ACC112 (cell line): ENCODE measurements around the gene MAPK13.

ENCODE experiments used
- H2AFZ ChIP-seq: fragments of 200-600 bp; sonication (generic); one replicate; pipeline ENCODE4 v1.6.0; 2017; ENCODE audit warnings: antibody characterized with exemption, low read length; ENCODE audit not compliant: unreplicated experiment
- H3K27ac ChIP-seq: fragments of 200-600 bp; sonication (generic); 2 replicates; pipeline ENCODE4 v1.5.1; 2014; ENCODE audit warnings: low read depth, mild to moderate bottlenecking, antibody characterized with exemption, low read length, moderate library complexity
- H3K27me3 ChIP-seq: fragments of 200-600 bp; sonication (generic); 2 replicates; pipeline ENCODE4 v1.6.1; 2014; ENCODE audit warnings: mild to moderate bottlenecking, antibody characterized with exemption, low read length, moderate library complexity, mixed read lengths; ENCODE audit not compliant: insufficient read depth
- H3K36me3 ChIP-seq: fragments of 200-600 bp; sonication (generic); 2 replicates; pipeline ENCODE4 v1.6.1; 2016; ENCODE audit warnings: mild to moderate bottlenecking, antibody characterized with exemption, low read length, moderate library complexity, mixed read lengths; ENCODE audit not compliant: insufficient read depth
- H3K4me1 ChIP-seq: fragments of 200-600 bp; sonication (generic); one replicate; pipeline ENCODE4 v1.6.1; 2016; ENCODE audit warnings: low read length, mixed read lengths; ENCODE audit not compliant: insufficient read depth, unreplicated experiment, control insufficient read depth
- H3K4me3 ChIP-seq: fragments of 200-600 bp; sonication (generic); 2 replicates; pipeline ENCODE4 v1.5.1; 2014; ENCODE audit warnings: mild to moderate bottlenecking, low read depth, low read length
- H3K79me2 ChIP-seq: fragments of 200-600 bp; sonication (generic); one replicate; pipeline ENCODE4 v1.6.0; 2016; ENCODE audit warnings: low read length; ENCODE audit not compliant: control insufficient read depth, unreplicated experiment, insufficient read depth

MAPK13 gene

GRCh38 chr6:36114798-36115408, 15.4 kb upstream of the MAPK13 start:
- Histone ChIP-seq H3K4me3 (no peak overlapping the region), H3K27ac (no peak overlapping the region), H3K27me3 (no peaks in the 10 kb centered on the region), H3K79me2 (no peaks in the 10 kb centered on the region), H2AFZ (no peak overlapping the region), H3K36me3 (peaks cover 6% of the 10 kb centered on the region; the same call in 1 of the 2 replicates), H3K4me1 (peaks cover 5% of the 10 kb centered on the region)

GRCh38 chr6:36115412-36115811, 14.9 kb upstream of the MAPK13 start:
- Histone ChIP-seq H3K27me3 (no peaks in the 10 kb centered on the region), H3K4me1 (peaks cover 5% of the 10 kb centered on the region), H3K79me2 (no peaks in the 10 kb centered on the region), H3K36me3 (peaks cover 2% of the 10 kb centered on the region; the same call in 1 of the 2 replicates), H3K4me3 (no peak overlapping the region), H3K27ac (no peak overlapping the region), H2AFZ (no peak overlapping the region)

DNA sequence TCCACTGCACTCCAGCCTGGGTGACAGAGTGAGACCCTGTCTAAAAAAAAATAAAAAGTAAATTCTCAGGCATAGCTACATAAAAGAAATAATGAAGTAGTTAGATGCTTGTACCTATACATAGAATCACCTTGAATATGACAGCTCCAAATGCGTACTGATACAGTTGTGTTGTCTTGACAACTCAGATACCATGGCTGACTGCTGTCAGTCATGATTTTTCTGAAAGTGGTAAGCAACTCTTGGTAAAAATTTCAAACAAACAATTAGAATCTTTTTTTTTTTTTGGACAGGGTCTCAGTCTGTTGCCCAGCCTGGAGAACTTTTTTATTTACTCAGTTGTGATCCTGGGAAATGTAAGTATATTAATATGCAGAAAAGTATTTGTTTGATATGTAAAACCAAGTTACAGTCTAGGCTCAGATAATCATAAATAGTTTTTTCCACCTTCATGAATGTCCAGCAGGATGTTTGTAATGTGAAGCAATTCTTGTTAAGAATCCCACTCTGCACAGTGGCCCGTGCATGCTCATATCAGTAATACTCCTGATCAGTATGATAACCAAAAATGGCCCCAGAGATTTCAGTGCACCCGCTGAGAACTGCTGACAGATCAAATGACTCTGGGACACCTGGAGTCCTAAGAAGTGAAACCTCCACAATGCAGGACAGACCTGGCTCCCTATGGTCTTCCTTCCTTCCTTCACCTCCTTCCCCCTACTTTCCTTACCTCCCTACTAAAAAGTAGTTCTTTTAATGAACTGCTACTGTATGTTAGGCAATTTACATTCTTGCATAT, 14.0 kb upstream of the MAPK13 start:
- no peaks in the 10 kb centered on the region for H3K79me2 ChIP-seq
- H3K36me3 ChIP-seq, result no peaks in the 10 kb centered on the region
- H3K4me3 ChIP-seq, result no peak overlapping the region
- H3K27ac ChIP-seq, result no peak overlapping the region
- no peaks in the 10 kb centered on the region for H3K27me3 ChIP-seq
- H2AFZ ChIP-seq, result no peak overlapping the region
- H3K4me1 ChIP-seq, result peaks cover 13% of the 10 kb centered on the region

DNA sequence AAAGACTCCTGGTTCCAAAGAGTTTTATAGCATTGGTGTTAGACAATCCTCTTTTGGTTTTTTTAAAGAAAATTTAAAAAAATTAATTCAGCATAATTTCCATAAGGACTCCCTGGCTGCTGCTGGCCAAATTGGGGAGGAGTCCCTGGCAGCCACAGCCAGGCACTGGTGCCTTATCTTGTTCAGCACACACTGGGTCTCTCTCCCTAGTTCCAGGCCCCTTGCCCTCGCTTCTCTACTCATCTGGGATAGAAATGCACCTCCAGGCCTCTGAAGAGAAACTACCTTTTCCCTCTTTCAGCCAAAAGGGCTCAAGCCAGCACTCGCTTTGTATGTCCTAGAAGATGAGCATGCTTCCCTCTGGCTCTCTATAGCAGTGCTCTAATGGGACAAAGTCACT, 13.4 kb upstream of the MAPK13 start:
- H3K79me2 ChIP-seq, result no peaks in the 10 kb centered on the region
- no peak overlapping the region for H3K27ac ChIP-seq
- H3K4me1 ChIP-seq, result peaks cover 17% of the 10 kb centered on the region
- no peaks in the 10 kb centered on the region for H3K36me3 ChIP-seq
- no peak overlapping the region for H3K4me3 ChIP-seq
- H3K27me3 ChIP-seq, result no peaks in the 10 kb centered on the region
- no peak overlapping the region for H2AFZ ChIP-seq

GRCh38 chr6:36117658-36118549, 12.4 kb upstream of the MAPK13 start:
- no peak overlapping the region for H3K27ac ChIP-seq
- no peaks in the 10 kb centered on the region for H3K79me2 ChIP-seq
- no peak overlapping the region for H3K4me3 ChIP-seq
- H3K36me3 ChIP-seq, result no peaks in the 10 kb centered on the region
- peaks cover 17% of the 10 kb centered on the region for H3K4me1 ChIP-seq
- no peaks in the 10 kb centered on the region for H3K27me3 ChIP-seq
- no peak overlapping the region for H2AFZ ChIP-seq

GRCh38 chr6:36118550-36119107, 11.7 kb upstream of the MAPK13 start:
- Histone ChIP-seq H3K4me1 (peaks cover 22% of the 10 kb centered on the region), H3K27me3 (no peaks in the 10 kb centered on the region), H3K36me3 (no peaks in the 10 kb centered on the region), H3K79me2 (no peaks in the 10 kb centered on the region), H2AFZ (no peak overlapping the region), H3K4me3 (no peak overlapping the region), H3K27ac (no peak overlapping the region)

- H3K27ac ChIP-seq, result no peak overlapping the region
- H3K4me1 ChIP-seq, result peaks cover 24% of the 10 kb centered on the region
- H3K4me3 ChIP-seq, result no peak overlapping the region
- H3K27me3 ChIP-seq, result no peaks in the 10 kb centered on the region
- H3K79me2 ChIP-seq, result no peaks in the 10 kb centered on the region
- no peaks in the 10 kb centered on the region for H3K36me3 ChIP-seq
- no peak overlapping the region for H2AFZ ChIP-seq
Observed at GRCh38 chr6:36119209-36119608, 11.1 kb upstream of the MAPK13 start.

DNA sequence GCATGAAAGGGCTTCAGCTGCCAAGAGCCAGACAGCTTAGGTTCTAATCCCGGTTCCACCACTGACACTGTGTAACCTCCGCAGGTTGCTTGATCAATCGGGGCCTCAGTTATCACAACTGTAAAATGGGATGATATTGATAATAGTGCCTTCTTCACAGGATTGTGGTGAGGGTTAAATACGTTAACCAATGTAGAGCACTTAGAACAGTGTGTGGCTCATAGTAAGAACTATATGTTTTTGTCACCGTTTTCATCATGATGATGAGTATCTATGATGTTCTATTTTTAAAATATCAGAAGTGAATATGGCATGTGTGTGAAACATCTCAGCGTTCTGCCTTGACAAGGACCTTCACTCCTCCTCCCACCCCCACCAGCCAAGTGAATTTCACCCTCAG, 10.3 kb upstream of the MAPK13 start:
- Histone ChIP-seq H2AFZ (no peak overlapping the region), H3K4me1 (peaks cover 24% of the 10 kb centered on the region), H3K27ac (no peak overlapping the region), H3K36me3 (no peaks in the 10 kb centered on the region), H3K79me2 (no peaks in the 10 kb centered on the region), H3K27me3 (no peaks in the 10 kb centered on the region), H3K4me3 (no peak overlapping the region)

DNA sequence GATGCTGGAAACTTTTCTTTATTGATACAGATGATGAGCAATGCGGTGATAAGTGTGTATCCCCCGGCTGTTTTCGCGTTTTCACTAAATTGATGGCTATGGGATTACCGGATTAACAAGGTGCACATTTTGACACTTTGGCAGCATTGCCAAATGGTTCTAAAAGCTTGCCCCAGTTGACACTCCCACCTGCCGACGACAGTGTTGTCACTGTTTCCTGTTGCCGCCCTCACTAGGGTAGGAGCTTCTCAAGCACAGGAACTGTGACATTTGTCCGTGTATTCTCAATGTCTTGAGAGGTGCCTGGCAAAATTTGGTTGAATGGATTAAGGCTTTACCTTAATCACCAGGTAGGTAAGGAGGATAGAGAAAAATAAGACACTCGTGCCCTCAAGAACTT, 9.8 kb upstream of the MAPK13 start:
- Histone ChIP-seq H3K36me3 (no peaks in the 10 kb centered on the region), H3K4me1 (peaks cover 24% of the 10 kb centered on the region), H3K4me3 (no peak overlapping the region), H3K27me3 (no peaks in the 10 kb centered on the region), H2AFZ (no peak overlapping the region), H3K27ac (no peak overlapping the region), H3K79me2 (no peaks in the 10 kb centered on the region)

DNA sequence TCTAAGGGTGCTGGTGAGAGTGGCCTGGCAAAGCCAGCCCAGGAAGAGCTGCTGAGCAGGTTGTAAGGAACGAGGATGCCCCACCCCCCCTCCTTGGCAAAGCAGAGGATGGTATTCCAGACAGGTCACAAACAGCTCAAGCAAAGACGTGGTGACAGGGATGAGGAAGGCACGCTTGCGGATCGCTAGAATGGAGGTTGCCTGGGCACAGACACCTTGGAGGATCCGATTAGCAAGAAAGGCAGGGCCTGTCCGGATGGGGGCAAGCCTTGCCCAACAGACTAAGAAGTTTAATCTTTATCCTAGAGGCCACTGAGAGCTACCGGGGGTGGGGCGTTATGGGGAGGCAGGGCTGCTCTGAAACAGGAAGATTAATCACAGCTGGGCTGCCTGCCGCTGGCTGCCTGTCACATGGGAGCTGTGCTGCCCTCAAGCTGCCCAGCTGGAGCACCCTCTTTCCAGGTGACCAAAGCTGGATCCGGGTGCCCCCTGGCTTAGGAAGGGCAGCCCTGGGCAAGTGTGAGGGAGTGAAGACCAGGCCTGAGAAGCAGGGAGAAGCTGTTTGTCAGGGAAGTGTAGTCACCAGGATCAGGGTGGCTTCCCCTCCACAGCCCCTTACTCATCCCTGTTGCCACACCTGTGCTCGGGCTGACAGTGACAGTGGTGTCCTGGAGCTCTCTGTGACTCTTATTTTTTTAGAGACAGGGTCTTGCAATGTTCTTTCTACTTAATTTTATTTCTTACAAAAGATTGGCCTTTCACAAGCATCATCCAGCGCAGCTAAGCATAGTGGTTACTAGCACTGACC, 9.1 kb upstream of the MAPK13 start:
- Histone ChIP-seq H3K4me1 (peaks cover 26% of the 10 kb centered on the region), H3K36me3 (no peaks in the 10 kb centered on the region), H3K4me3 (no peak overlapping the region), H3K27me3 (no peaks in the 10 kb centered on the region), H2AFZ (no peak overlapping the region), H3K79me2 (no peaks in the 10 kb centered on the region), H3K27ac (no peak overlapping the region)
